Calu3 (cell line): ENCODE results near the gene GRAMD2A. TPM values are rescaled to one million over a fixed set of nuclear protein-coding genes. Genes with fewer than 3 reads are reported as not detected.

Source experiments
- BruUV-seq: library from RNA; stranded (reverse); fragments of 400-500 nt; replicated peaks from 2 replicates; lab custom pipeline; 2021; lab: Mats Ljungman, UMichigan
- CTCF ChIA-PET: fragments of 300-600 bp; sonication (Branson Sonifier 250); formaldehyde crosslinking; loops from one replicate; lab custom pipeline; 2022; ENCODE audit warnings: antibody characterized with exemption; lab: Charles Lee
- DNase-seq: peaks from one replicate; pipeline ENCODE4 v3.0.0; 2022
- H3K27ac Mint-ChIP-seq: one replicate; pipeline ENCODE4 v1.8.0; 2022; ENCODE audit warnings: mixed read lengths; ENCODE audit not compliant: unreplicated experiment
- H3K27me3 Mint-ChIP-seq: one replicate; pipeline ENCODE4 v1.8.0; 2022; ENCODE audit warnings: mixed read lengths; ENCODE audit not compliant: unreplicated experiment
- H3K36me3 Mint-ChIP-seq: one replicate; pipeline ENCODE4 v1.8.0; 2022; ENCODE audit warnings: mild to moderate bottlenecking, moderate library complexity, mixed read lengths; ENCODE audit not compliant: insufficient read depth, unreplicated experiment
- H3K4me1 Mint-ChIP-seq: one replicate; pipeline ENCODE4 v1.8.0; 2022; ENCODE audit warnings: mild to moderate bottlenecking, low read depth, mixed read lengths; ENCODE audit not compliant: unreplicated experiment
- H3K4me3 Mint-ChIP-seq: one replicate; pipeline ENCODE4 v1.8.0; 2022; ENCODE audit warnings: mild to moderate bottlenecking, low read depth, moderate library complexity, mixed read lengths; ENCODE audit not compliant: unreplicated experiment
- H3K9me3 Mint-ChIP-seq: one replicate; pipeline ENCODE4 v1.8.0; 2022; ENCODE audit warnings: low read depth, mixed read lengths; ENCODE audit not compliant: unreplicated experiment
- intact Hi-C: fragments of 100-400 bp; cut with micrococcal nuclease; formaldehyde crosslinking; loops from one replicate; pipeline ENCODE4 v1.10.0; 2022; ENCODE audit not compliant: unreplicated experiment
- total RNA-seq: library from RNA; stranded (reverse); gene quantifications from 2 replicates; pipeline ENCODE4 v1.2.3, GENCODE V29; 2022
- TF ChIP-seq, protein P1 (sequence below): fragments of 200-600 bp; IDR thresholded peaks from one replicate; pipeline ENCODE4 v1.8.0; 2022; ENCODE audit warnings: antibody characterized with exemption; ENCODE audit not compliant: unreplicated experiment

Gene GRAMD2A
- total RNA-seq, 1 experiment from 2014 or later, result 2.2 TPM

DNA sequence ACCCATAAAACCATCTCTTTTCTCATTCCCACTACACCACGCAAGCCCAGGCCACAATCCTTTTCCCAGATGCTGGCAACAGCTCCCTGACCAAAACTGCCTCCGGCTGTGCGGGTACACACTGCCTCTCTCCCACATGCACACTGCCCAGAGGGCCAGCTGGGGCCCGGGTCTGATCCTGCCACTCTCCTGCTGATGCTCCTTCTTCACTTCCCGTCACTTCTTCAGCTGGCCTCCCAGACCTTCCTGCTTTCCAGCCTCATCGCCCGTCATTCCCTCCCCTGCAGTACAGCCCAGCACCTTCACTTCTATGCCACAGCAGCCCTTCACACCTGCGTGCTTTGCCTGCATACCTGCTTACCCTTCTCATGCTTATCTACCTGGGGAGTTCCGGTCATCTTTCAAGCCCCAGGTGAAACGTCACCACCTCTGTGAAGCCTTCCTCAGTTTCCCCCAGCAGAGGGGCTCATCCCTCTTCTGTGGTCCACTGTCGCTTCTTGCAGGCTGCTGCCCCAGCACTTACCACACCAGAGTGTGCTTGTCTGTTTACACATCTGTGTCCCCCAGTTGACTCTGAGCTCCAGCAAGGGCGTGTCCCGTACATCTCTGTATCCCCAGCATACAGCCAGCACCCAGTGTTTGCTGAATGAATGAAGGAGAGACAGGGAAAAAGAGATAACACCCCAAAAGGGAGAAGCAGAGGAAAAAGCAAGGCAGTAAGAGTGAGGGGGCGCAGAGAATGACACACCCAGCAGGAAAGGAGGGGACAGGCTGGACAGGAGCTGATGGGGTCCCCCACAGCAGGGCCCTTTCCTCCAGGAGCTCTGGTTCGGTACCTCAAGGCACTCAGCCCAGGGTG is 22.2 kb downstream of the GRAMD2A start:
- no peaks in the 10 kb centered on the region for H3K36me3 Mint-ChIP-seq
- no peak overlapping the region for H3K27ac Mint-ChIP-seq
- BruUV-seq, result no TSS peak
- no peaks in the 10 kb centered on the region for H3K9me3 Mint-ChIP-seq
- peaks cover 26% of the 10 kb centered on the region for H3K27me3 Mint-ChIP-seq
- TF ChIP-seq, protein P1, sequence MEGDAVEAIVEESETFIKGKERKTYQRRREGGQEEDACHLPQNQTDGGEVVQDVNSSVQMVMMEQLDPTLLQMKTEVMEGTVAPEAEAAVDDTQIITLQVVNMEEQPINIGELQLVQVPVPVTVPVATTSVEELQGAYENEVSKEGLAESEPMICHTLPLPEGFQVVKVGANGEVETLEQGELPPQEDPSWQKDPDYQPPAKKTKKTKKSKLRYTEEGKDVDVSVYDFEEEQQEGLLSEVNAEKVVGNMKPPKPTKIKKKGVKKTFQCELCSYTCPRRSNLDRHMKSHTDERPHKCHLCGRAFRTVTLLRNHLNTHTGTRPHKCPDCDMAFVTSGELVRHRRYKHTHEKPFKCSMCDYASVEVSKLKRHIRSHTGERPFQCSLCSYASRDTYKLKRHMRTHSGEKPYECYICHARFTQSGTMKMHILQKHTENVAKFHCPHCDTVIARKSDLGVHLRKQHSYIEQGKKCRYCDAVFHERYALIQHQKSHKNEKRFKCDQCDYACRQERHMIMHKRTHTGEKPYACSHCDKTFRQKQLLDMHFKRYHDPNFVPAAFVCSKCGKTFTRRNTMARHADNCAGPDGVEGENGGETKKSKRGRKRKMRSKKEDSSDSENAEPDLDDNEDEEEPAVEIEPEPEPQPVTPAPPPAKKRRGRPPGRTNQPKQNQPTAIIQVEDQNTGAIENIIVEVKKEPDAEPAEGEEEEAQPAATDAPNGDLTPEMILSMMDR, result no peak
- no peak overlapping the region for H3K4me3 Mint-ChIP-seq
- intact Hi-C loops, result no loop called here
- CTCF ChIA-PET, result interaction anchor here (1.6 kb wide), 1 partner anchor 9 kb away, joined by 5 read pairs; no protein-coding TSS in a partner anchor
- no peak for DNase-seq
- H3K4me1 Mint-ChIP-seq, result peaks cover 7% of the 10 kb centered on the region

DNA sequence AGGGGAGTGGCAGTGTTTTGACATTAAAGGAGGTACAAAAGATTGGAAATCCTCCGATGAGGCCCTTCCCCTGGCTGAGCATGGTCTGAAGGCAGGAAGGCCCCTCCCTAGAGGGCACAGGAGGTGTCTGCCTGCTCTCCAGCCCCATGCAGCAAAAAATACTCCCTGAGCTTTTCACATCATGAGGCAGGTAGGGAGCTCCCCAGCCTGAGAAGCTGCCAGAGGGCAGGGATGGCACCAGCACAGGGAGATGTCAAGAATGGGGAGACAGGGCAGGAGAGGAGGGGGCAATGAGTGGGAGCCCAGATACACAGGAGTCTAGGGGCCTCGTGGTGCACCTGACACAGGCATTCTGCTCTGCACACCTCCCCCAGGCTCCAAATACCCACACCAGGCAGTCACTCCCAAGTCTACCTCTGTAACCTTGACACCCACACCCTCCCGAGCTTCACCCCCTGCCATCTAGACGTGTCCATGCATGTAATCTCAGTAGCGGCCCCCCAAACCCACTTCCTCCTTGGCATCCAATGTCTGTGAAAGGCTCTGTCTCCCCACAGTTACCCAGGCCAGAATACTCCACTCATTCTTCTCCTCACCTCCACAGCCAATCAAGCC is 22.9 kb downstream of the GRAMD2A start:
- BruUV-seq, result no TSS peak
- DNase-seq, result no peak
- TF ChIP-seq, protein P1, result no peak
- intact Hi-C loops, result no loop called here
- CTCF ChIA-PET, result no interaction called here
- peaks cover 7% of the 10 kb centered on the region for H3K4me1 Mint-ChIP-seq
- peaks cover 26% of the 10 kb centered on the region for H3K27me3 Mint-ChIP-seq
- H3K36me3 Mint-ChIP-seq, result no peaks in the 10 kb centered on the region
- no peak overlapping the region for H3K27ac Mint-ChIP-seq
- H3K9me3 Mint-ChIP-seq, result no peaks in the 10 kb centered on the region
- H3K4me3 Mint-ChIP-seq, result no peak overlapping the region

DNA sequence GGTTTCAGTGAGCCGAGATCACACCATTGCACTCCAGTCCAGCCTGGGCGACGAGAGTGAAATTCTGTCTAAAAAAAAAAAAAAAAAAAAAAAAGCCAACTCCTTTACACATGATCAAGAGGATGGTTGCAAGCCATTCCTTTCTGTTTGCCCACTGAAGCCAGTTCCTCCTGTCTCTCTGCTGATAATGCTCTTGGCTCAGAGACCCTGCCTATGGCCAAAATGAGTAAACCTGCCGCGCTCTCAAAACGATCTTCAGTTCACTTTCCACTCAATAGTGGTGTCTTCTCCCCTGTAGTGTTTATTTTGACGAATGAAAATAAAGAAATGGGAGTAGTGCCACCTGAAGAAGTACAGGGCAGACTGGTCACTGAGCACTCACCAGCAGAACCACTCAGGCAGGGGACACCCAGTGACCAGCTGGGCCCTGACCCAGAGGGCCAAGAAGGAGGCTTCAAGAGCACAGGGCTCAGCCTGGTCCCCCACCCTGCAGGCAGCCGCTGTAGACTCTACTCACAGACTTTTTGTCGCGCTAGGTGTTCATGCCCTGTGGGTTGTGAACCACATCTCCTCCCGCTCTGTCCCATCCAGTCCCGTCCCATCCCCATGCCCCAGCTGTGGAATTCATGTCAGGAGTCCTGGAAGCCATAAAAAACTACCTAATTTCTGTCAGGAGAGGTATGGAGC is 23.6 kb downstream of the GRAMD2A start:
- no TSS peak for BruUV-seq
- H3K27ac Mint-ChIP-seq, result no peak overlapping the region

DNA sequence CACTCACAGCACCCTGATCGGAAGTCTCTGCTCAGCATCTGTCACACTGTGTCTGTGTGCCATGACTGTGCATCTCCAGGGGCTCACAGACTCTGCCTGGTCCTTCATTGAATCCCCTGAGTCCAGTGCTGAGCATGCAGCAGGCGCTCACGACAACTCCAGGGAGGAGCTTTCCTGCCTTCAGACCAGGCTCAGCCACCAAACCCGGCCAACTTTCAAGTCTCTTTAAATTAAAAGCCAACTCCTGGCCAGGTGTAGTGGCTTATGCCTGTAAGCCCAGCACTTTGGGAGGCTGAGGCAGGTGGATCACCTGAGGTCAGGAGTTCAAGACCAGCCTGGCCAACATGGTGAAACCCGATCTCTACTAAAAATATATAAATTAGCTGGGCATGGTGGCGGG is 24.2 kb downstream of the GRAMD2A start:
- Mint-ChIP-seq H3K36me3 (no peaks in the 10 kb centered on the region), H3K4me3 (no peak overlapping the region), H3K27me3 (peaks cover 26% of the 10 kb centered on the region), H3K27ac (no peak overlapping the region), H3K9me3 (no peaks in the 10 kb centered on the region), H3K4me1 (peaks cover 7% of the 10 kb centered on the region)
- CTCF ChIA-PET, result interaction anchor here (0.7 kb wide), 1 partner anchor 33 kb away, joined by 6 read pairs; no protein-coding TSS in a partner anchor
- BruUV-seq, result no TSS peak
- intact Hi-C loops, result no loop called here
- DNase-seq, result no peak
- TF ChIP-seq, protein P1, result no peak

More for the DNA sequence above, 23.6 kb downstream of the GRAMD2A start:
- peaks cover 26% of the 10 kb centered on the region for H3K27me3 Mint-ChIP-seq
- H3K4me1 Mint-ChIP-seq, result peaks cover 7% of the 10 kb centered on the region
- no peak for DNase-seq
- intact Hi-C loops, result no loop called here
- no peak overlapping the region for H3K4me3 Mint-ChIP-seq
- no peaks in the 10 kb centered on the region for H3K36me3 Mint-ChIP-seq
- H3K9me3 Mint-ChIP-seq, result no peaks in the 10 kb centered on the region
- CTCF ChIA-PET, result interaction anchor here (0.7 kb wide), 1 partner anchor 34 kb away, joined by 6 read pairs; no protein-coding TSS in a partner anchor
- TF ChIP-seq, protein P1, result no peak
